Measurements from ENCODE around the gene HPN. TPM values are rescaled to one million over a fixed set of nuclear protein-coding genes. Genes with fewer than 3 reads are reported as not detected.

The HPN gene
- total and polyA plus RNA-seq, 10 of the 15 experiments (the other 5 are each of a cell fraction or from before 2014, with no cell fraction given): 0.21 to 0.35 TPM; not detected in 8

DNA sequence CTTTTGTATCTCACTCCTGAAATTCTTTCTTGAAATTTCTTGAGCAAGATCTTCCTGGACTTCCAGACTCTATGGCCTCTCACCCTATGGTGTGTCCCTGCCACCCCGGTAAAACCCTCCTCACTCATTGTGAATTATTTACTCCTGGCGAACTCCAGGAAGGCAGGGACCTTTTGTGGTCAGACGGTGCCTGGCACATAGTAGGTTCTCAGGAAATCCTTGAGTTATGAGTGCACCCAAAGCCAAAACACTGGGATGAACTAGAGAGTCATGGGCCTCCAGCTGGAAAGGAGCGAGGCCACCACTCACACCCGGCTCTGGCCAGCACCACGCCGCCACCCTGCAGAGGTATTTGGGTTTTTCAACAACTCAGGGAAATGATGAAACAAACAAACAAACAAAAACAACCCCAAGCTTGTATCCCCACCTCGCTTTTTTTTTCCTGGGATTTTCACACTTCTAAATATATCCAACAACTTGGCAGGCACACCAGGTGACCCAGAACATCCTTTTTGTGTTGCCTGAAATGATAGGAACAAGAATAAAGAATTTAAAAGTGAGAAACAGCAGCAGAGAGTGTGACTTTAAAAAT, 11.2 kb downstream of the HPN start:
- ATAC-seq (no peak), DNase-seq (ENCODE audit: low read depth, low spot score) (no peak), FAIRE-seq (no peak)
- intact Hi-C loops (cut with micrococcal nuclease; ENCODE audit: unreplicated experiment): no loop called here
- TF ChIP-seq CHD1 (IDR thresholded peaks at IDR 0.05; ENCODE audit: low read depth, low read length) (no peak), POLR2AphosphoS5 (IDR thresholded peaks at IDR 0.05; ENCODE audit: low read length) (no peak), STAT1 (conservative IDR thresholded peaks at IDR 0.05) (no peak), JUNB (IDR thresholded peaks at IDR 0.05) (no peak), YBX1 (IDR thresholded peaks at IDR 0.05) (no peak), WRNIP1 (IDR thresholded peaks at IDR 0.05; ENCODE audit: borderline replicate concordance, low read depth, low read length) (no peak), BMI1 (IDR thresholded peaks at IDR 0.05; ENCODE audit: borderline replicate concordance) (no peak), ETV6 (conservative IDR thresholded peaks at IDR 0.05 in 1 of 2, IDR thresholded peaks at IDR 0.05 in 1 of 2; ENCODE audit: borderline replicate concordance in 1 of 2, low read depth in 1 of 2) (no peak), ZNF24 (IDR thresholded peaks at IDR 0.05) (no peak), MTA2 (IDR thresholded peaks at IDR 0.05; ENCODE audit: low read depth) (no peak), ASH2L (IDR thresholded peaks at IDR 0.05; ENCODE audit: borderline replicate concordance, low read depth) (no peak), HCFC1 (IDR thresholded peaks at IDR 0.05; ENCODE audit: low read length) (no peak), RAD21 (IDR thresholded peaks at IDR 0.05; ENCODE audit: insufficient read depth, low read depth, low read length) (no peak), CBX3 (IDR thresholded peaks at IDR 0.05; ENCODE audit: borderline replicate concordance, low read depth) (no peak)
- TF ChIP-seq, protein P1, sequence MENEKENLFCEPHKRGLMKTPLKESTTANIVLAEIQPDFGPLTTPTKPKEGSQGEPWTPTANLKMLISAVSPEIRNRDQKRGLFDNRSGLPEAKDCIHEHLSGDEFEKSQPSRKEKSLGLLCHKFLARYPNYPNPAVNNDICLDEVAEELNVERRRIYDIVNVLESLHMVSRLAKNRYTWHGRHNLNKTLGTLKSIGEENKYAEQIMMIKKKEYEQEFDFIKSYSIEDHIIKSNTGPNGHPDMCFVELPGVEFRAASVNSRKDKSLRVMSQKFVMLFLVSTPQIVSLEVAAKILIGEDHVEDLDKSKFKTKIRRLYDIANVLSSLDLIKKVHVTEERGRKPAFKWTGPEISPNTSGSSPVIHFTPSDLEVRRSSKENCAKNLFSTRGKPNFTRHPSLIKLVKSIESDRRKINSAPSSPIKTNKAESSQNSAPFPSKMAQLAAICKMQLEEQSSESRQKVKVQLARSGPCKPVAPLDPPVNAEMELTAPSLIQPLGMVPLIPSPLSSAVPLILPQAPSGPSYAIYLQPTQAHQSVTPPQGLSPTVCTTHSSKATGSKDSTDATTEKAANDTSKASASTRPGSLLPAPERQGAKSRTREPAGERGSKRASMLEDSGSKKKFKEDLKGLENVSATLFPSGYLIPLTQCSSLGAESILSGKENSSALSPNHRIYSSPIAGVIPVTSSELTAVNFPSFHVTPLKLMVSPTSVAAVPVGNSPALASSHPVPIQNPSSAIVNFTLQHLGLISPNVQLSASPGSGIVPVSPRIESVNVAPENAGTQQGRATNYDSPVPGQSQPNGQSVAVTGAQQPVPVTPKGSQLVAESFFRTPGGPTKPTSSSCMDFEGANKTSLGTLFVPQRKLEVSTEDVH (IDR thresholded peaks at IDR 0.05; ENCODE audit: low read depth, partially characterized antibody): no peak
- TF ChIP-seq, protein P2, sequence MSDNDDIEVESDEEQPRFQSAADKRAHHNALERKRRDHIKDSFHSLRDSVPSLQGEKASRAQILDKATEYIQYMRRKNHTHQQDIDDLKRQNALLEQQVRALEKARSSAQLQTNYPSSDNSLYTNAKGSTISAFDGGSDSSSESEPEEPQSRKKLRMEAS (IDR thresholded peaks at IDR 0.05; ENCODE audit: low read depth, low read length): no peak
- ChIA-PET RAD21 (ENCODE audit: unreplicated experiment) (no interaction called here), POLR2A (no interaction called here), SMC1A (ENCODE audit: uncharacterized antibody, unreplicated experiment) (interaction anchor here (1.0 kb wide), 1 partner anchor 9 kb away, joined by 3 read pairs; no protein-coding TSS in a partner anchor), CTCF (interaction anchor here (1.1 to 8.2 kb wide), 2 partner anchors 8 to 14 kb away, joined by 3 to 56 read pairs; no protein-coding TSS in a partner anchor)
- H3K79me2 ChIP-seq (ENCODE audit: control insufficient read depth, insufficient read depth, low read length): no peaks in the 10 kb centered on the region
- no peak overlapping the region for H3K4me2 ChIP-seq (ENCODE audit: control insufficient read depth, insufficient read depth)
- no peak overlapping the region for H3K4me3 ChIP-seq
- no peaks in the 10 kb centered on the region for H3K4me1 ChIP-seq (ENCODE audit: control insufficient read depth, insufficient read depth, low read length)
- H4K20me1 ChIP-seq (ENCODE audit: control insufficient read depth, insufficient read depth): no peaks in the 10 kb centered on the region
- H3K9me3 ChIP-seq (replicated peaks; ENCODE audit: control insufficient read depth, insufficient read depth, low read length): no peaks in the 10 kb centered on the region
- in situ Hi-C loops (cut with MboI): no loop called here
- BruUV-seq (replicated peaks): no TSS peak
- no peak overlapping the region for H2AFZ ChIP-seq (ENCODE audit: control insufficient read depth, low read depth, low read length)
- H3K36me3 ChIP-seq (ENCODE audit: control insufficient read depth in 2 of 2, insufficient read depth in 2 of 2, low read length in 1 of 2): no peaks in the 10 kb centered on the region
- H3K27ac ChIP-seq (ENCODE audit: control insufficient read depth, insufficient read depth): no peak overlapping the region
- H3K27me3 ChIP-seq (replicated peaks in 1 of 2; ENCODE audit: control insufficient read depth in 2 of 2, insufficient read depth in 2 of 2, low read length in 1 of 2): no peaks in the 10 kb centered on the region; a peak in 1 of 4 replicates
- H3K9ac ChIP-seq (ENCODE audit: control insufficient read depth, insufficient read depth, low read length): no peak overlapping the region
- 59% methylated on average over 8 of the region's 8 CpGs for WGBS (ENCODE audit: insufficient coverage, insufficient replicate concordance, low lambda C conversion rate, missing lambda C conversion rate)
